Activated CD8-positive, alpha-beta memory T cell treated with anti-CD3 and anti-CD28 coated beads, Interleukin-2, amount 10 ng/mL, durations not matched to agents 7 days and 5 days (primary cell): ENCODE measurements around the gene FN1. TPM values are rescaled to one million over a fixed set of nuclear protein-coding genes. Genes with fewer than 3 reads are reported as not detected.

Experiments used
- ATAC-seq: fragments of 150-1000 bp; cut with Tn5 transposase; one replicate; pipeline ENCODE4 v1.10.0; 2021; ENCODE audit warnings: moderate library complexity
- CTCF ChIA-PET: fragments of 350-600 bp; sonication (Branson Sonifier 250); formaldehyde crosslinking; loops from one replicate; lab custom pipeline; 2021; ENCODE audit warnings: antibody characterized with exemption; lab: Charles Lee
- DNase-seq: peaks from one replicate; pipeline ENCODE4 v3.0.0-alpha.2; 2020
- H3K27ac Mint-ChIP-seq: one replicate; pipeline ENCODE4 v1.8.0; 2021; ENCODE audit warnings: mild to moderate bottlenecking, mixed read lengths
- H3K27me3 Mint-ChIP-seq: one replicate; pipeline ENCODE4 v1.8.0; 2021; ENCODE audit warnings: mixed read lengths
- H3K36me3 Mint-ChIP-seq: one replicate; pipeline ENCODE4 v1.8.0; 2021; ENCODE audit warnings: mild to moderate bottlenecking, mixed read lengths
- H3K4me1 Mint-ChIP-seq: one replicate; pipeline ENCODE4 v1.8.0; 2021; ENCODE audit warnings: mixed read lengths
- H3K4me3 Mint-ChIP-seq: one replicate; pipeline ENCODE4 v1.8.0; 2021; ENCODE audit warnings: mild to moderate bottlenecking, moderate library complexity, mixed read lengths
- H3K9me3 Mint-ChIP-seq: one replicate; pipeline ENCODE4 v1.8.0; 2022; ENCODE audit warnings: low read depth, mixed read lengths
- total RNA-seq, 2 experiments: library from RNA; stranded (reverse); gene quantifications; one replicate each; pipeline ENCODE4 v1.2.3, GENCODE V29; 2021

FN1 gene
- total RNA-seq, 2 experiments from 2014 or later, result 0.70 to 2.5 TPM

DNA sequence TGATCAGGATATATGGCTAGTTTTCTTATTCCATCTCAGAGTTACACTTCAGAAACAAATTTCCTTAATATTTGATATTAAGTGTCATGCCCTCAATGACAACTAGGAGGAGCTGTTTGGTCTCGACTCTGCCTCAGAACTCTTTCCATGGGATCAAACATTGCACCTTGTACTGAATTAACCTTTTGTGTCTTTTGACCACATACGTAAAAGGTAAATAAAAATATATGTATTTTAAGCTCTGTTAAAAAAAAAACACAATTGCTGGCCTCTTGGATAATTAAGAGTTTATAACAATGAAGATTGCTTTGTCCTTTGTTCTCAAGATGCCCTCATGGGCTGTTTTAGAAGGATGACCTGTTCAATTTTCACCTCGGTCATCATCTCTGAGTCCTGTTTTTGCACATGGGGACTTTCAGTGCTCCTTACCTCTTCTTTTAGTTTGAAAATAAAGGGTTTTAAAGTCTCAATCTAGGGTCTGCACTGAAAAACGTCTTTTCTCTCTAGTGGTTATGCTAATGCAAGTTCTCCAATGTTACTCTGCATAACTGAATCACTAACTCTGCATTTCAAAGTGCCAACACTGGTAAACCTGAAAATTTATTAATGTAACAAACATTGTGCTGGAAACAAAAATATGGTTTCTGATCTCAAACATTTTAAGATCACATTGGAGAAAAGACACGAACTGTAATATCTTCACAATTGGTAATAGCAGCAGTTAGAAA, 18.8 kb upstream of the FN1 start:
- no peaks in the 10 kb centered on the region for H3K36me3 Mint-ChIP-seq
- peaks cover 22% of the 10 kb centered on the region for H3K27me3 Mint-ChIP-seq
- no peaks in the 10 kb centered on the region for H3K9me3 Mint-ChIP-seq
- H3K4me1 Mint-ChIP-seq, result no peaks in the 10 kb centered on the region
- ATAC-seq (no peak), DNase-seq (no peak)
- CTCF ChIA-PET, result interaction anchor here (0.7 to 1.7 kb wide), 11 partner anchors 10 to 478 kb away, joined by 3 to 8 read pairs (median 5); no protein-coding TSS in a partner anchor
- H3K4me3 Mint-ChIP-seq, result no peak overlapping the region
- H3K27ac Mint-ChIP-seq, result no peak overlapping the region

- ATAC-seq, result no peak
- Mint-ChIP-seq H3K36me3 (no peaks in the 10 kb centered on the region), H3K27me3 (peaks cover 38% of the 10 kb centered on the region), H3K27ac (no peak overlapping the region), H3K4me1 (no peaks in the 10 kb centered on the region), H3K9me3 (no peaks in the 10 kb centered on the region), H3K4me3 (no peak overlapping the region)
- CTCF ChIA-PET, result interaction anchor here (1.9 kb wide), 1 partner anchor 478 kb away, joined by 7 read pairs; no protein-coding TSS in a partner anchor
- DNase-seq, result no peak
Observed at GRCh38 chr2:215452725-215453124, 16.9 kb upstream of the FN1 start.

- CTCF ChIA-PET, result interaction anchor here (1.1 to 1.9 kb wide), 2 partner anchors 377 to 480 kb away, joined by 4 to 7 read pairs; no protein-coding TSS in a partner anchor
- Mint-ChIP-seq H3K27me3 (peaks cover 48% of the 10 kb centered on the region), H3K4me3 (no peak overlapping the region), H3K9me3 (no peaks in the 10 kb centered on the region), H3K4me1 (no peaks in the 10 kb centered on the region), H3K36me3 (no peaks in the 10 kb centered on the region), H3K27ac (no peak overlapping the region)
- DNase-seq (no peak), ATAC-seq (no peak)
Observed at GRCh38 chr2:215451012-215451756, 15.3 kb upstream of the FN1 start.

- ATAC-seq (no peak), DNase-seq (no peak)
- Mint-ChIP-seq H3K27ac (no peak overlapping the region), H3K4me3 (no peak overlapping the region), H3K9me3 (no peaks in the 10 kb centered on the region), H3K4me1 (no peaks in the 10 kb centered on the region), H3K27me3 (peaks cover 48% of the 10 kb centered on the region), H3K36me3 (no peaks in the 10 kb centered on the region)
- CTCF ChIA-PET, result interaction anchor here (1.1 kb wide), 1 partner anchor 377 kb away, joined by 4 read pairs; no protein-coding TSS in a partner anchor
Observed at GRCh38 chr2:215450188-215451011, 14.5 kb upstream of the FN1 start.

DNA sequence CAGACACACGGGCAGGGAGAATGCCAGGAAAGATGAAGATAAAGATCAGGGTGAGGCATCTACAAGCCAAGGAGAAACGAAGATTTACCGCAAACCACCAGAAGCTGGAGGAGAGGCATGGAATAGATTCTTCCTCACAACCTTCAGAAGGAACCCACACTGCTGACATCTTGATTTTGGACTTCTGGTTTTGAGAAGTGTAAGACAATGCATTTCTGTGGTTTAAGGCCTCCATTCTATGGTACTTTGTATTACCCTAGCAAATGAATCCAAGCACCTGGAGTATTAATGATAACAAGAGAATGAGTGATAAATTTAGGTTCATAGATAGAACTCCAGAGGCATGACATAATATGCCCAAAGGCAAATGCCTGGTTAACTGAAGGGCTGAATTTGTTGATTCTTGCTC, 11.8 kb upstream of the FN1 start:
- H3K27ac Mint-ChIP-seq, result no peak overlapping the region

GRCh38 chr2:215447056-215447455, 11.2 kb upstream of the FN1 start:
- CTCF ChIA-PET, result no interaction called here
- Mint-ChIP-seq H3K36me3 (no peaks in the 10 kb centered on the region), H3K27ac (no peak overlapping the region), H3K4me3 (no peak overlapping the region), H3K4me1 (no peaks in the 10 kb centered on the region), H3K27me3 (peaks cover 53% of the 10 kb centered on the region), H3K9me3 (no peaks in the 10 kb centered on the region)
- no peak for DNase-seq
- ATAC-seq, result no peak

More for the DNA sequence above, 11.8 kb upstream of the FN1 start:
- CTCF ChIA-PET, result no interaction called here
- Mint-ChIP-seq H3K4me3 (no peak overlapping the region), H3K27me3 (peaks cover 55% of the 10 kb centered on the region), H3K36me3 (no peaks in the 10 kb centered on the region), H3K4me1 (no peaks in the 10 kb centered on the region), H3K9me3 (no peaks in the 10 kb centered on the region)
- ATAC-seq (no peak), DNase-seq (no peak)

GRCh38 chr2:215442401-215442787, 6.5 kb upstream of the FN1 start:
- DNase-seq (no peak), ATAC-seq (no peak)
- H3K9me3 Mint-ChIP-seq, result no peaks in the 10 kb centered on the region
- CTCF ChIA-PET, result no interaction called here
- H3K36me3 Mint-ChIP-seq, result no peaks in the 10 kb centered on the region
- no peak overlapping the region for H3K4me3 Mint-ChIP-seq
- no peak overlapping the region for H3K27ac Mint-ChIP-seq
- H3K27me3 Mint-ChIP-seq, result peaks cover 56% of the 10 kb centered on the region
- H3K4me1 Mint-ChIP-seq, result peaks cover 4% of the 10 kb centered on the region

GRCh38 chr2:215441560-215442400, 5.9 kb upstream of the FN1 start:
- CTCF ChIA-PET, result no interaction called here
- Mint-ChIP-seq H3K36me3 (no peaks in the 10 kb centered on the region), H3K4me3 (no peak overlapping the region), H3K9me3 (no peaks in the 10 kb centered on the region), H3K27me3 (peaks cover 59% of the 10 kb centered on the region), H3K4me1 (peaks cover 9% of the 10 kb centered on the region), H3K27ac (no peak overlapping the region)
- ATAC-seq (no peak), DNase-seq (no peak)

DNA sequence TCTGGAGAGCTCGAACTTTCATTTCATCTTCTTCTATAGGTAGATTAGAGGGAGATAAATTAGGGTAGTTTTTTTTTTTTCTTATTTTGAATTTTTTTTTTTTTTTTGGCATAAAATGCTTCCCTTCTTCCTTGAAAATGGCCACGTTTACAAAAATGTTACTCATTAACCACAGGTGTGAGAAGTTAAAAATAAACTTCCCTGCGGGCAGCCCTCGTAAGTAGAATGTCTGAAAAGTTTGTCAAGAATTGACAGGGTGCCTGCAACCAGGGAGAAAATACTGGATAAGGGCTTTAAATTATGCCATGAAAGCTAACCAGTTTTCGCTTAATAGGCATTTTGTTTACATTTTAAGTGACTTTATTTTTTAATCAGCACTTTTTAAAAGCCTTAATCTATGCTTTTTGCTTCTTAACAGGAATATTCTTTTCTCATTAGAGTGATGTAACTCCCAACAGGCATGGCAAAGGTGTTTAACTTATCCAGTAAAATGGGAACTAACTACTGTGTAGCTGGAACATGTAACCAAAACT, 4.2 kb upstream of the FN1 start:
- DNase-seq (no peak), ATAC-seq (no peak)
- CTCF ChIA-PET, result interaction anchor here (0.7 to 0.8 kb wide), 2 partner anchors 14 to 62 kb away, joined by 3 to 4 read pairs; no protein-coding TSS in a partner anchor
- Mint-ChIP-seq H3K36me3 (no peaks in the 10 kb centered on the region), H3K4me1 (peaks cover 20% of the 10 kb centered on the region), H3K27me3 (peaks cover 67% of the 10 kb centered on the region), H3K9me3 (no peaks in the 10 kb centered on the region), H3K27ac (no peak overlapping the region), H3K4me3 (no peak overlapping the region)

- DNase-seq (no peak), ATAC-seq (no peak)
- Mint-ChIP-seq H3K9me3 (no peaks in the 10 kb centered on the region), H3K27me3 (peaks cover 73% of the 10 kb centered on the region), H3K27ac (no peak overlapping the region), H3K36me3 (no peaks in the 10 kb centered on the region), H3K4me1 (peaks cover 20% of the 10 kb centered on the region), H3K4me3 (no peak overlapping the region)
- CTCF ChIA-PET, result interaction anchor here (0.7 kb wide), 1 partner anchor 61 kb away, joined by 3 read pairs; no protein-coding TSS in a partner anchor
Observed at GRCh38 chr2:215439404-215439803, 3.5 kb upstream of the FN1 start.

DNA sequence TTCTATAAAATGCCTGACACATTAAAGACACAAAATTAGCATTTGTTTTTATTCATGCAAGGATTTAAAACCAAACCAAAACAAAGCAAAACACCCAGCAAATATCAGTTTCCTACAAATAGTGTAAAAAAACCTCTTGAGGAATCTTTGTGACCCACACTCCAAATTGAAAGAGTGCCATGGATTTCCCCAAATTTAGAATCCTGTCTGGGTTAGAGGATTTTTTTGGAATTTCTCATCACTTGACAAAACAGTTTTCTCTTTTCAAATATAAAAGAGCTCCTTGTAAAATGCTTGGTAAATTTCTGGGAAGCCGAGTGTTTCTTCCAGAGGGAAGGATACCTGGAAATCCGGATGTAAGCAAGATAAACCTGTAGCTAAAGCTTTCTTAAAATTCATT, 1.7 kb upstream of the FN1 start:
- CTCF ChIA-PET, result interaction anchor here (0.7 kb wide), 1 partner anchor 483 kb away, joined by 3 read pairs; no protein-coding TSS in a partner anchor
- ATAC-seq (no peak), DNase-seq (no peak)
- Mint-ChIP-seq H3K27me3 (peaks cover 78% of the 10 kb centered on the region), H3K9me3 (no peaks in the 10 kb centered on the region), H3K36me3 (no peaks in the 10 kb centered on the region), H3K4me1 (peaks cover 20% of the 10 kb centered on the region), H3K27ac (no peak overlapping the region), H3K4me3 (no peak overlapping the region)
